Sciatic nerve (tissue), 2 donors: ENCODE results near the gene CPNE1. TPM values are rescaled to one million over a fixed set of nuclear protein-coding genes. Genes with fewer than 3 reads are reported as not detected.

Source experiments
- ATAC-seq: fragments of 200-7000 bp; cut with Tn5 transposase; one replicate; pipeline ENCODE4 v1.9.1; 2020; ENCODE audit warnings: mild to moderate bottlenecking, moderate library complexity
- DNase-seq: peaks from one replicate; pipeline ENCODE4 v3.0.0-alpha.2; 2020; ENCODE audit warnings: low spot score
- intact Hi-C: fragments of 100-400 bp; cut with DNase I; formaldehyde crosslinking; loops from one replicate; pipeline ENCODE4 v1.14.2; 2022
- total RNA-seq: library from RNA; stranded (reverse); fragmentation: NEBNext Ultra II Directional; extraction: Animal tissue kit (Norgen Biotek cat#: 25700); gene quantifications from one replicate; pipeline ENCODE4 v1.2.1, GENCODE V29; 2021
- donor health status: DM: no; HTN: no; CAD: no.
- donor health status: DM: no; HTN: no; CAD: no.

CPNE1 gene
- total RNA-seq, 1 donor from 2014 or later = 167 TPM

- DNase-seq (no peak), ATAC-seq (no peak)
- intact Hi-C loops = no loop called here
These were observed 77.8 kb downstream of the CPNE1 start for GRCh38 chr20:35586751-35587425.

DNA sequence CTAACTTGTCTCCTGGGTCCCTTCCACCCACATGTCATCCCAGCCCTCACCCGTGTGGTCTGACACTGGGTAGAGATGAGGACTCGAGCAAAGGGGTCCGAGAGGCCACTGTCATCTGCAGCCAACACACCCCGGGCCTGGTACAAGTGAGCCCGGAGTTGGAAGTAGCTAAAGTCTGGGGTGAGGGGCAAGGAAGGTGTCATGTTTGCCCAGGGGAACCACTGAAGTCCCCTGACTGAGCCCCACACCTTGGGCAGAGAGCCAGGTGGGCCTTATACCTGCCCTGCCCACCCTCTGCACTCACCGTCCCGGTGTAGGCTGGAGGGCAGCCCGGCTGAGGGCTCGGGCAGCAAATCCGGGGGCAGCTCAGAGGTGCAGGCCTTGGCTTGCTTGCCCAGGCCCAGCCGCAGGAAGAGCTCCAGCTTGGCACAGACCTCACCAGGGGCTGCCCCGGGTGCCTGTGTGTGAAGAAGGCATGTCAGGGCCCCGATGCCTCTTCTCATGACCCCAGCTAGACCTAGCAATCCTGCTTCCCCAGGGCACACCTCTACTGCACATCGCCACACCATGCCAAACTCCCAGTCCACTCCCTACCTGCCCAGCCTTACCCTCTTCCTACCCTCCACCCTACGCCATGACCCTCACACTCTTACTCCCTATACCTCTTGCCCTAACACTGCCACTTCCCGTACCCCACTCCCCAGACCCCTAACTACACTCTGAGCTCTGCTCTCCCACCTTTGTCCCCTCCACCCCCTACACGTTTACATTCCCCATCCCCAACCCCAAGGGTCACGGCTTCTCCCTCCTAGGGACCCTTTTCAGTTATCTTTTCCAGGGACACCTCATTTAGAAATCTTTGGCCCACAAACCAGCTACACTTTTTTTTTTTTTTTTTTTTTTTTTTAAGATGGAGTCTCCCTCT, 80.8 kb downstream of the CPNE1 start:
- peak; percentile 28 for ATAC-seq
- no peak for DNase-seq
- intact Hi-C loops = no loop called here

DNA sequence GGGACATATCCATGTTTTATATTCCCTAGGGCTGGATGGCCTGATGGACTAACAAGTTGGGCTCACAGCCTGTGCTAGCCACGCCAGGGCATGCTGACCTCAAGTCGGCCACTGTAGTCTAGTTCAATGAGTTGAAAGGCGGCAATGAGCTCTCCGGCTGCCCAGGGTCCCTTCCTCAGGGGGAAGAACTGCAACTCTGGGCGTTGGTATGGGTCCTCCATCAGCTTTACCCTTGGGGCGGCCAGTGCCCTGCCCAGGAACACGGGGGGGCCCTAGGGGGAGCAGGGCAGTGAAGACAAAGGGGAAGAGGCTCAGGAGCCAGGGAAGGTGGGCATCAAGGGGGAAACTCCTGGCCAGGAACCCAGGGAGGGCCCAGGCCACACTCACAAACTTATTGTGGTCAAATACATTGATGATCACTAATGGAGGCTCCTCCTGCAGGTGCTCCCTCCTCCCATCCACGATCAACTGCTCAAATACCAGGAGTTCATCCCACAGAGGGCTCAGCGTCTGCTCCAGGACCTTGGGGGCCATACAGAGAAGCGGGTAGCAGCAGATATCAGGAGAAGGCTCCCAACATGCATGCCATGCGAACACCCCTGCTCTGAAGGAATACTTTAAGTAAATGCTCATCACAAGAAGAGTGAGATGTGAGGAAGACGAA, 81.8 kb downstream of the CPNE1 start:
- intact Hi-C loops = no loop called here
- ATAC-seq (no peak), DNase-seq (no peak)

- intact Hi-C loops = no loop called here
- DNase-seq (no peak), ATAC-seq (no peak)
These were observed 82.6 kb downstream of the CPNE1 start for GRCh38 chr20:35582131-35582530.

DNA sequence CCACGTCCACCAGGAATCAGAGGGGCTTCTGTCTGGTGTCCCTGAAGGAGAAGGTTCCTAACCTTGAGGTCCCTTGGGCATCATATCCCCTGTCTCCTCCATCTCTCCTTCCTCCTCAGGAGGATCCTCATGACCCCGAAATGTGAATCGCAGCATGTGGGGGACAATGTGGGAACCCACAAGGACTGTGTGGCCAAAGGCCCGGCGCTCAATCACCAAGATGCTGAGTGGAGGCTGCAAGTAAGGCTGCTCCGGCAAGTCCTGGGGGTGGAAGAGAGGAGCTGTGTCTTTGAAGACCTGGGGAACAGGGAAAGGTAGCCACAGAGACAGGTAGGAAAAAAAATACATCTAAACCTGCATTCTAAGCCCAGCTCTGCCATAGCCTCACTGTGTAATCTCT, 85.5 kb downstream of the CPNE1 start:
- ATAC-seq (no peak), DNase-seq (no peak)
- intact Hi-C loops = no loop called here

DNA sequence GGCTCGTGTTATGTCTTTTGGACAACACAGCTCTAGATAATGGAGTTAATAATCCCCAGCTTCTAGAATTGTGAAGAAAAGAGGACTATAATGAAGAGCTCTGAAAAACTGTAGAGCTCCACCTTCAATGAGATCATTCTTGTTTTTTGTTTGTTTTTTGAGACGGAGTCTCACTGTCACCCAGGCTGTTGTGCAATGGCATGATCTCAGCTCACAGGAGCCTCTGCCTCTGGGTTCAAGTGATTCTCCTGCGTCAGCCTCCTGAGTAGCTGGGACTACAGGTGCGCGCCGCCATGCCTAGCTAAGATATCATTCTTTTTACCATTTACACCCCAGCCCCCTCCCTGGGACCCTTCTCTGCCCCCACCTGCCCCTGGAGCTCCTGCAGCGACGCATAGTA, 86.2 kb downstream of the CPNE1 start:
- no peak for DNase-seq
- intact Hi-C loops = no loop called here
- ATAC-seq = no peak

GRCh38 chr20:35576816-35577215, 87.9 kb downstream of the CPNE1 start:
- ATAC-seq = no peak
- intact Hi-C loops = no loop called here

More at GRCh38 chr20:35576816-35577215, 87.9 kb downstream of the CPNE1 start:
- DNase-seq = no peak

Other genes starting within 250 kb of the CPNE1 start
- 0.22 TPM for gene GDF5, start 226.7 kb downstream of the CPNE1 start, total RNA-seq
- gene CEP250, start 209.3 kb downstream of the CPNE1 start, total RNA-seq = 39.1 TPM
- gene C20orf173, start 135.2 kb downstream of the CPNE1 start, total RNA-seq = not detected
- gene ERGIC3, start 122.8 kb downstream of the CPNE1 start, total RNA-seq = 143 TPM
- 4.5 TPM for gene SPAG4, start 49.1 kb downstream of the CPNE1 start, total RNA-seq
- gene RBM12, start within 50 bp of the CPNE1 start, total RNA-seq = 77.7 TPM
- 26.7 TPM for gene NFS1, start 34.5 kb upstream of the CPNE1 start, total RNA-seq
- gene ROMO1, start 34.5 kb upstream of the CPNE1 start, total RNA-seq = 63.8 TPM
- gene RBM39, start 77.4 kb upstream of the CPNE1 start, total RNA-seq = 438 TPM
- 74.2 TPM for gene PHF20, start 107.1 kb upstream of the CPNE1 start, total RNA-seq